NCI-H774 (cell line): ENCODE data around the gene FANCD2OS.
"Not testable (repeated sequence)": the region's sequence is repeated elsewhere in the genome, so short reads cannot be mapped to it uniquely, and the experiment has no call there.

Source experiments
- DNase-seq: peaks from one replicate; lab custom pipeline; 2025; lab: John Stamatoyannopoulos, UW

FANCD2OS gene

DNA sequence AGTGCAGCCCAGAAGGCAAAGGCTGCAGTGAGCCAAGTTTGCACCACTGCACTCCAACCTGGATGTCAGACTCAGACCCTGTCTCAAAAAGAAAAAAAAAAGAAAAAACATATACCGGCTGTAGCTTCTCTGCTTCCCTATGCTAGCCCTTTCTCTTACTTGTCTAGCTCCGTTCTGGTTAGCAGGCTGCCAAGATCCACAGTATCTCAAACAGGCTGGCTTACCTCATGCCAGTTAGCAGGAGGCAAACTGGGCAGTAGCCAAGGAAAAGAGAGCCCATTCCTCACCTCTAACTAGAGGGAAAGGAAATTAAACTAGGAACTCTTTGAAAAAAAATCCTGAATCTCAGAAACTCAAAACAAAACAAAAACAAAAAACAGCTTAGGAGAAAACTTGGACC is 16.7 kb downstream of the FANCD2OS start:
- not testable (repeated sequence) for DNase-seq

DNA sequence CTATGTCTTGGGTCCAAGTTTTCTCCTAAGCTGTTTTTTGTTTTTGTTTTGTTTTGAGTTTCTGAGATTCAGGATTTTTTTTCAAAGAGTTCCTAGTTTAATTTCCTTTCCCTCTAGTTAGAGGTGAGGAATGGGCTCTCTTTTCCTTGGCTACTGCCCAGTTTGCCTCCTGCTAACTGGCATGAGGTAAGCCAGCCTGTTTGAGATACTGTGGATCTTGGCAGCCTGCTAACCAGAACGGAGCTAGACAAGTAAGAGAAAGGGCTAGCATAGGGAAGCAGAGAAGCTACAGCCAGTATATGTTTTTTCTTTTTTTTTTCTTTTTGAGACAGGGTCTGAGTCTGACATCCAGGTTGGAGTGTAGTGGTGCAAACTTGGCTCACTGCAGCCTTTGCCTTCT is 17.3 kb downstream of the FANCD2OS start:
- DNase-seq, result not testable (repeated sequence)

DNA sequence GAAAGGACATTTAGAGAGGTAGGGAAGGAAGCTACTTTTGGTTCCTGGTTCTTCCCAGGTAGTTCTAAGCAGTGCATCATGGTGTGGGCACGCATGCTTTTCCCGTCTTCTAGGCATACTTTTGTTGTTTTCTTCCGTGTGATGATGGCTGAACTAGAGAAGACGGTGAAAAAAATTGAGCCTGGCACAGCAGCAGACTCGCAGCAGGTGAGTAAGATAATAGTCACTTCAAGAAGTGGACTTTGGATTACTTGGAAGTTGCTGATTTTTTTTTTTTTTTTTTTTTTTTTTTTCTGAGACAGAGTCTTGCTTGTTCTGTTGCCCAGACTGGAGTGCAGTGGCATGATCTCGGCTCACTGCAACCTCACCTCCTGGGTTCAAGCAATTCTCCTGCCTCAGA is 17.9 kb downstream of the FANCD2OS start:
- no peak for DNase-seq

DNA sequence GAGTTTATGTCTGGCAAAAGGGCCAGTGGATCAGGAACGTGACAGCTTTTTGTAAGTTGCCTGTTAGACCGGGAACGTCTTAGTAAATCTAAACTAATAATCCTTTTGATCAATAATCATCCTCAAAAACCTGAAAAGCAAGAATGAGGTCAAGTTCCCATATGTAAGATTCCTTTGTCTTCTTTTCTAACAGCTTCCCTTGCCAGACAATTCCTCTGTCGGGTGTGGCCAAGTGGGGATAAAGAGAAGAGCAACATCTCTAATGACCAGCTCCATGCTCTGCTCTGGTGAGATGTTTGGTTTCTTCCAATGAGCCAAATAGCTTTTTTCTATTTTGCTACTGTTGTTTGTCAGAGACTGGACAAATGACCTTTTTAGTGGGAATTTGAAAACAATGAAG is 19.8 kb downstream of the FANCD2OS start:
- DNase-seq, result no peak

DNA sequence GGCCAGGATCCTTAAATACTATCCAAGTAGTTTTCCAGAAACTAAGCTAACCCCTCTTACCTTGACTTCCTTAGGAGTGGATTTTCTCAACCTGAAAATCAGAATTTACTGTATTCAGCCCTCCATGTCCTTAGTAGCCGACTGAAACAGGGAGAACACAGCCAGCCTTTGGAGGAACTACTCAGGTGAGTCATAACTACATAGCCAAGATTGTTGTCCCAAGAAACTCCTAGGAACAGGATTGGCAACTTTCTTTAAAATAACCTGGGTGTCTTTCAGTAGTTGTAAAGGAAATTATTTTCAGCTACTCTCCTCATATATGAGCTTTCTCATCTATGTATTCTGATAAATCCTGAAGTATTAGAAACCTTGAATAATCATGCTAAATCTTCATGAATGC is 22.3 kb downstream of the FANCD2OS start:
- DNase-seq, result no peak

DNA sequence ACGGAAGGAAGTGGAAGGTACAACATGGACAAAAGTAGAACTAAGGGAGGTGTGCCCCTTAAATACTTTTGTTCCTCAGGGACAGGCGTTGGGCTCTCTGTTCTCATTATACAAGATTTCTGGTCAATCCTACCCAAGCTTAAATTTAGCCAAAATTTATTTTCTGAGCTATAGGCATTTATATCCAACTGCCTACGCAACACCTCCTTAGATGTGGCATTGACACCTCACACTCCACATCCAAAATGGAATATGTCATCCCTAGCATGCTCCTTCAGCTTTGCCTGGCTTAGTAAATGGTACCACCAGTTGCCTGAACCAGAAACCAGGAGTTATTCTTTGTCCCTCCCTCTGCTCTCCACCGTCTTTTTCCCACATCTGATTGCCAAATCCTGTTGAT is 26.2 kb downstream of the FANCD2OS start:
- no peak for DNase-seq

DNA sequence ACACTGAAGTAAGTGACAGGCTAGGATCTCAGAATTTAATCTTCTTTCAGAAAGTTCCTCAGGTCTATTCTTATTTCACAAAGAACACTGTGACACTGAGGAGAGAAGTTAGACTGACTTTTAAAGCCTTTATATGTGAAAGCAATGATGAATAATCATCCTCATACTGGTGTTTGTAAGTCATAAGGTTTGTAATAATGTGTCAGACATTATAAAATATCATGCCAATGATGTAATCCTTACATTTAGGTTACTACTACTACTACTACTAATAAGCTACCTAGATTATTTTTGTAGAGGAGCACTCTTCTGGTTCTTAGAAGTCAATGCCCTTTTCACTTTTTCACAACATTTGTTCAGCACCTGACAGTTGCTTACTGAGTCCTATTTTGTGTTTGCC is 33.4 kb downstream of the FANCD2OS start:
- DNase-seq, result no peak

DNA sequence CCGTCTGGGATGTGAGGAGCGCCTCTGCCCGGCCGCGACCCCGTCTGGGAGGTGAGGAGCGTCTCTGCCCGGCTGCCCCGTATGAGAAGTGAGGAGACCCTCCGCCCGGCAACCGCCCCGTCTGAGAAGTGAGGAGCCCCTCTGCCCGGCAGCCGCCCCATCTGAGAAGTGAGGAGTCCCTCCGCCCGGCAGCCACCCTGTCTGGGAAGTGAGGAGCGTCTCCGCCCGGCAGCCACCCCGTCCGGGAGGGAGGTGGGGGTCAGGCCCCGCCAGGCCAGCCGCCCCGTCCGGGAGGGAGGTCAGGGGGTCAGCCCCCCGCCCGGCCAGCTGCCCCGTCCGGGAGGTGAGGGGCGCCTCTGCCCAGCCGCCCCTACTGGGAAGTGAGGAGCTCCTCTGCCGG is 38.0 kb downstream of the FANCD2OS start:
- DNase-seq, result not testable (repeated sequence)

DNA sequence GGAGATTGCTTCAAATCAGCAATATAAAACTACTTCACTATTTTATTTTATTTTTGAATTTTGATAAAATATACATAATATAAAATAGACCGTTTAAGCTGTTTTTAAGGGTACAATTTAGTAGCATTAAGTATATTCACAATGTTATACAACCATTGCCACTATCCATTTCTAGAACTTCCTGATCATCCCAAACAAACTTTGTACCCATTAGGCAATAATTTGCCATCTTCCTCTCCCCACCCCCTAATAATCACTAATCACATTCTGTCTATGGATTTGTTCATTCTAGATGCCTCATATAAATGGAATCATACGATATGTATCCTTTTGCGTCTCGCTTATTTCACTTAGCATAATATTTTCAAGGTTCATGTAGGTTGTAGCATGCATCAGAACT is 53.0 kb downstream of the FANCD2OS start:
- no peak for DNase-seq
